Activated naive CD8-positive, alpha-beta T cell treated with anti-CD3 and anti-CD28 coated beads for 36 hours (primary cell): ENCODE measurements around the gene CAMTA1. TPM values are rescaled to one million over a fixed set of nuclear protein-coding genes. Genes with fewer than 3 reads are reported as not detected.
"Not testable (repeated sequence)": the region's sequence is repeated elsewhere in the genome, so short reads cannot be mapped to it uniquely, and the experiment has no call there.

ENCODE experiments used
- DNase-seq: peaks from one replicate; pipeline ENCODE4 v3.0.0; 2021
- H3K27ac Mint-ChIP-seq: one replicate; pipeline ENCODE4 v1.8.0; 2022; ENCODE audit warnings: mild to moderate bottlenecking, moderate library complexity, mixed read lengths
- H3K27me3 Mint-ChIP-seq: one replicate; pipeline ENCODE4 v1.8.0; 2022; ENCODE audit warnings: mild to moderate bottlenecking, mixed read lengths
- H3K36me3 Mint-ChIP-seq: one replicate; pipeline ENCODE4 v1.8.0; 2021; ENCODE audit warnings: mild to moderate bottlenecking, mixed read lengths
- H3K4me1 Mint-ChIP-seq: one replicate; pipeline ENCODE4 v1.8.0; 2021; ENCODE audit warnings: mixed read lengths
- H3K4me3 Mint-ChIP-seq: one replicate; pipeline ENCODE4 v1.8.0; 2022; ENCODE audit warnings: mild to moderate bottlenecking, moderate library complexity, mixed read lengths
- H3K9me3 Mint-ChIP-seq: one replicate; pipeline ENCODE4 v1.8.0; 2022; ENCODE audit warnings: mixed read lengths
- total RNA-seq, 2 experiments: library from RNA; stranded (reverse); gene quantifications; one replicate each; pipeline ENCODE4 v1.2.3, GENCODE V29; 2021

The CAMTA1 gene
- total RNA-seq, 2 experiments from 2014 or later, result 70.4 to 71.4 TPM

DNA sequence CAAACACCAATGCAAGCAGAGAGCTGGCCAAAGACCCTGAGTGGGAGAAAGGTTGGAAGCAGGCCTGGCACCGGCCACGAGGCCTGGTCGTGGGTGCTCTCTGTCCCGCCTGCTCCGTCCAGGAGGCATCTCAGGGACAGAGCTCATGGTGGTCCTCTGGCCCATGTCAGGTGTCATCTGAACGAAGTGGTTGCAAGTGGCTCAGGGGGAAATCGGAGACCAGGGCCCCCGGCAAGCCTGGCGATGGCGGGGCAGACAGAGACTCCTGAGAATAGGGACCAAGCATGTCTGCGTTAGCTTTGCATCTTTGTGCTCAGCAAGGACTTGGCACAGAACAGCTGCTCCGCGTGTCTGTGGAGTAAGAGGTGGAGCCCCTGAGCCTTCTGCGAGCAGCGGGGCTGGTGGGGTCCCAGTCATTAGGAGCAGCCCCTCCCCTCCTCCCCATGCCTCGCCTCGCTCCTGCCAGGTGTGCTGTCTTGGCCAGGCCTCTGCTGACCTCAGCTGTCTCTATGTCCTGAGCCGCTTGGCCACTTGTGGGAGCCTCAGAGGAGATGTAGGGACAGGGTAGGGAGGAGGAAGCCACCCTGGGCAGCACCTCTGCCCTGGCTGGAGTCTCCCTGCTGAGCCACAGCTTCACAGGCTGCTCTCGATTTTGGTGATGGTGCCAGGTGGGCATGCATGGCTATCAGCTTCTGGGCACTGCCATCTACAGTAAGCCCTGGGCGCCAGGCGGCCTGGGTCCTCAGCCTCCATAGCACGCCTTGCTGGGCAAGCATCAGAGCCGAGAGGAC, 622.9 kb downstream of the CAMTA1 start:
- Mint-ChIP-seq H3K36me3 (no peaks in the 10 kb centered on the region), H3K4me3 (no peak overlapping the region), H3K4me1 (no peaks in the 10 kb centered on the region), H3K27me3 (peaks cover 10% of the 10 kb centered on the region), H3K9me3 (no peaks in the 10 kb centered on the region), H3K27ac (no peak overlapping the region)
- DNase-seq, result no peak

DNA sequence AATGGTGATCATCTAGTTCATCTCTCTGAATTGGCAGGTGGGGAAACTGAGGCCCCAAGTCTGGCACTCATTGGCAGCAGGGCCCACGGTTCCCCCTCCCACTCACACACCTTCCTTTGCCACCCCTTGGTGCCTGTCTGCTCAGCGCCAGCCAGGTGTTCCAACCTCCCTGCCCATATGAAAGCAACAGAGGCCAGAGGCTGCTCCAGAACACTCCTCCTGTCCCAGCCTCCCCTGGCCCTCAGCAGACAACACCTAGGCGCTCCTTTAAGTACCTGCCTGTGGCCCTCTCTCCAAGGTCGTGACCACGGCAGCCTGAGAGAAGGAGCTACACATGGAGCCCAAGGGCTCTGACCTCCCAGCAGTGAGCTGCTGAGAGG, 623.5 kb downstream of the CAMTA1 start:
- Mint-ChIP-seq H3K27me3 (peaks cover 4% of the 10 kb centered on the region), H3K4me1 (no peaks in the 10 kb centered on the region), H3K27ac (no peak overlapping the region), H3K36me3 (no peaks in the 10 kb centered on the region), H3K9me3 (no peaks in the 10 kb centered on the region), H3K4me3 (no peak overlapping the region)
- no peak for DNase-seq

DNA sequence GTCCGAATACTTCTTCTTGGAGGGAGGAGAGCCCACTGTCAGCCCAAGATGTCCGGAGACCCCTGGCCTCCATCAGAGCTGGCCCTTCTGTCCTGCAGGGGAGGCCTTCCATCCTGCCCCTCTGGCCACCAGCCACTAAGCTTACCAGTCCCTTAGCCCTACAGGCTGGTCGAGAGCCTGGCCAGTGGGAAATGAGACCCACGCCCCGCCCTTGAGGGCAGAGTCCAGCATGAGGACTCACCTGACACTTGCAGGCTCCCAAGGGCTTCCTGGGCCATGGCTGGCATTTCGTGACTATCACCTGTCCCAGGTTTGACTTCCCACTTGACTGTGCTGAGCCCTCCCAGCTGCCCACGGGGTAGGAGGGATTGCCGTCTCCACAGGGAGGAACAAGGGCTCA, 624.0 kb downstream of the CAMTA1 start:
- Mint-ChIP-seq H3K4me1 (no peaks in the 10 kb centered on the region), H3K4me3 (no peak overlapping the region), H3K9me3 (no peaks in the 10 kb centered on the region), H3K27ac (no peak overlapping the region), H3K36me3 (no peaks in the 10 kb centered on the region), H3K27me3 (no peaks in the 10 kb centered on the region)
- DNase-seq, result no peak

DNA sequence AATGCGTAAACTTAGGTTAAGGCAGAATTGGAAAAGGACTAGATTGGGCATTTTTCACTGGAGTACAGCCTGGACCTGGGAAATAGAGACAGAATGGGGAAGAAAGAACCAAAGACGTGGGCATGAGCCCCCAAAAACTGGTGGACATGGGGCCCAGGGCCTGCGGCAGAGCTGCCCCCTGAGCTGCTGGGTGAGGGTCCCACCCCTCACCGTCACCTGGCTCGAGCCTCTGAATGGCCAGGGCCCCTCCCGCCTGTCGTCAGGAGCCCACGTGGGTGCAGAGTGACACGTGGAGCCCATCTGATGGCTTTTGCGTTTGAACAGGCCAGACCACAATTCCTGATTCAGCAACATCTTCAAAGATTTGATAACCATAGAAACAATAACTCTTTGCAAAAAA, 624.9 kb downstream of the CAMTA1 start:
- Mint-ChIP-seq H3K9me3 (no peaks in the 10 kb centered on the region), H3K27me3 (no peaks in the 10 kb centered on the region), H3K36me3 (no peaks in the 10 kb centered on the region), H3K27ac (no peak overlapping the region), H3K4me1 (no peaks in the 10 kb centered on the region), H3K4me3 (no peak overlapping the region)
- DNase-seq, result no peak

DNA sequence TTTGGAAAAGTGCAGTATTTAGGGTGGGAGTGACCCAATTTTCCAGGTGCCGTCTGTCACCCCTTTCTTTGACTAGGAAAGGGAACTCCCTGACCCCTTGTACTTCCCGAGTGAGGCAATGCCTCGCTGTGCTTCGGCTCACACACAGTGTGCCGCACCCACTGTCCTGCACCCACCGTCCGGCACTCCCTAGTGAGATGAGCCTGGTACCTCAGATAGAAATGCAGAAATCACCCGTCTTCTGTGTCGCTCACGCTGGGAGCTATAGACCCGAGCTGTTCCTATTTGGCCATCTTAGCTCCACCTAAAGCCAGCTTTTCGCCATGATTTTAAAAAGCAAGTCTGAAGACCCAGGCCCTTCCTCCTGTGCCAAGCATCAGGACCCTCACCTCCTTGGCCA, 632.4 kb downstream of the CAMTA1 start:
- not testable (repeated sequence) for H3K9me3 Mint-ChIP-seq, H3K4me1 Mint-ChIP-seq, DNase-seq, H3K27ac Mint-ChIP-seq, H3K36me3 Mint-ChIP-seq, H3K4me3 Mint-ChIP-seq
- H3K27me3 Mint-ChIP-seq, result peaks cover 18% of the 10 kb centered on the region

DNA sequence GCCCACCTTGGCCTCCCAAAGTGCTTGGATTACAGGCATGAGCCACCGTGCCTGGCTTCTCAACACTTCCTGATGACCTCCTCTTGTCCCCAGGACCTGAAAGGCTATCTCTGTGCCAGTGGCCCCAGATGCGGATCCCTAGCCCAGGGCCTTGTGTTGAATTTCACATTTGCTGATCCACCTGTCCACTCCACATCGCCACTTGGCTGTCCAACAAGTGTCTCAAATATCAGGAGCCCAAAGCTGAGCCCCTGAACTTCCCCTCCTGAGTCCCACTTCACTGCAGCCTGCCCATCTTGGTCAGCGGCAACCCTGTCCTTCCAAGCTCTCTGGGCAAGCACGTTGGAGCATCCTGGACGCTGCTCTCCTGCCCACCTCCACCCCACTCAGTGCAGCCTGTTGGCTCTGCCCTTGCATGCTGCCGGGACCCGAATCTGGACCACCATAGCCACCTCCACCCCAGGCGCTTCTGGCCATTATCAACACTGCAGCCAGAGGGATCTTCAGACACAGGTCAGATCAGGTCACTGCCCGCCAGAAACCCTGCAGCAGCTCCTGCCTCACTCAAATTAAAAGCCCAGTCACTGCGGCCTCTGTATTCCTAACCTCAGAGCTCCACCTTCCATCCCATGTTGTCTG, 633.3 kb downstream of the CAMTA1 start:
- Mint-ChIP-seq H3K4me1 (no peaks in the 10 kb centered on the region), H3K27me3 (peaks cover 18% of the 10 kb centered on the region), H3K9me3 (peaks cover 10% of the 10 kb centered on the region), H3K4me3 (no peak overlapping the region), H3K27ac (no peak overlapping the region), H3K36me3 (no peaks in the 10 kb centered on the region)
- DNase-seq, result no peak

DNA sequence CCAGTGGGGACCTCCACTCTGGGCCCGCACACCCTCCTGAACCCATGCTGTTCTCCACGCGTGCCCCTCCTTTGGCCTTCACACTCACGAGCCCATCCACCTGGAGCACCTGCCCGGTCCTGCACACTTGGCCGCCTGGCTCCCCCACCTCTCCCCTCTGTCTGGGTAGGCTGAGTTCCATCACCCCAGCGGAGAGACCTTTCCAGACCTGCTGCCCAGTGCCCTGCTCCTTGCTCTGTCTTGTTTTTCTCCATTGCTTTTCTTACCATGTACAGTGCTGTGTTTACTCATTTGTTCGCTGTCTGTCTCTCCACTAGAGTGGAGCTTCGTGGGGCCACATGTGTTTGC, 634.8 kb downstream of the CAMTA1 start:
- DNase-seq, result no peak
- Mint-ChIP-seq H3K36me3 (no peaks in the 10 kb centered on the region), H3K4me3 (no peak overlapping the region), H3K27ac (no peak overlapping the region), H3K4me1 (peaks cover 2% of the 10 kb centered on the region), H3K27me3 (peaks cover 18% of the 10 kb centered on the region), H3K9me3 (peaks cover 10% of the 10 kb centered on the region)

DNA sequence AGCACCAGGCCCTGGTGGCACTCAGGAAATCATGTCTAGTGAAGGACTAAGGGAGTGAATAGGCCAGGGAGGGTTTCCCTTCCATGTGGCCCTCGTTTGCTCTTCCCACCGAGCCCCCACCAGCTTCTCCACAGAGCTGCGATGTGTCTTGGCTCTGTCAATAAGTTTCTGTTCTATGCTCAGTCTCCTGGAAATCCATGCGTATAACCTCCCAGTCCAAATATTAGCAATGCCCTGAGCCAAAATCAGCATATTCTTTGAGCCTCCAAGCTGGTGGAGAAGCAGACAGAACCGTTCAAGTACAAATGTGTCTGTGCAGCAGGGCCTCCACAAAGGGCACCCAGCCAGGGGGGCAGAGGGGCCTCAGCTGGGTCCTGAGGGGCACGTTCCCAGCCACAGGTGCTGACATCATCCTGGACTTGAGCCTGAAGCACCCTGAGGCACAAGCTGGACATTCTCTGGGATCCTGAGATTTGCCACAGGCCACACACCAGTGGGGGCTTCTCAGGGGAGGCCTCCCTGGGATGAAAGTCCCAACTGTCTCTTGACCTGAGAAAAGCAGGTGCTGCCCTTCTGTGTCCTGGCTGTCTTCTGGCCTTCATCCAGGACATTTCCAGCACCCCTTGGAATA, 635.3 kb downstream of the CAMTA1 start:
- no peak overlapping the region for H3K27ac Mint-ChIP-seq
- H3K36me3 Mint-ChIP-seq, result no peaks in the 10 kb centered on the region
- H3K4me3 Mint-ChIP-seq, result no peak overlapping the region
- H3K27me3 Mint-ChIP-seq, result peaks cover 18% of the 10 kb centered on the region
- H3K4me1 Mint-ChIP-seq, result peaks cover 2% of the 10 kb centered on the region
- no peak for DNase-seq
- peaks cover 10% of the 10 kb centered on the region for H3K9me3 Mint-ChIP-seq

DNA sequence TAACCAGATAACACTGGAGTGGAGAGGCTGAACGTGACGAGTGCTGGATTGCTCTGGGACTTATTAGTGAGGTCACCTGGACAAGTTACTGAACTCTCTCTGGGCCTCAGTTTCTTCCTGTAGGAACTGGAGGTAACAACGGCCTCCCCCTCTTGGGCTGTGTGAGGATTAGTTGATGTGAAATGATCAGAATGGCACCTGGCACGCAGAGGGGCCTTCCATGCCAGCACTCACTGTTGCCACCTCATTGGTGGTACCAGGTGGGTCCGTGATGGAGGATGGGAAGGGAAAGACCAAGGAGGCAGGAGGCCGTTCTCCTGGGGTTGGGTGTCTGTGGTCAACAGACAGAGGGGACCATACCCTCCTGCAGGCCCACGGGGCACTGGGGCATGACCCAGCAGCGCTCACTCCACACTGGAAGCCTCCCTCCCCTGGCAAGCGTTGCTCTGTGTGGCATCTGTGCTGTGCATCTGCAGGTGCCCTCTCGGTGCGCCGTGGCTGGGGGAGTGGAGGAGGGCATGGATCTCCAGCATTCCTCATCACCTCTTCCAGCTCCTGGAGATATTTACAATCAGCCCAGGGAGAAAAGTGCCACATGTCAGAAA, 636.3 kb downstream of the CAMTA1 start:
- Mint-ChIP-seq H3K4me1 (peaks cover 2% of the 10 kb centered on the region), H3K9me3 (peaks cover 7% of the 10 kb centered on the region), H3K27ac (no peak overlapping the region), H3K4me3 (no peak overlapping the region), H3K36me3 (no peaks in the 10 kb centered on the region), H3K27me3 (peaks cover 18% of the 10 kb centered on the region)
- no peak for DNase-seq

DNA sequence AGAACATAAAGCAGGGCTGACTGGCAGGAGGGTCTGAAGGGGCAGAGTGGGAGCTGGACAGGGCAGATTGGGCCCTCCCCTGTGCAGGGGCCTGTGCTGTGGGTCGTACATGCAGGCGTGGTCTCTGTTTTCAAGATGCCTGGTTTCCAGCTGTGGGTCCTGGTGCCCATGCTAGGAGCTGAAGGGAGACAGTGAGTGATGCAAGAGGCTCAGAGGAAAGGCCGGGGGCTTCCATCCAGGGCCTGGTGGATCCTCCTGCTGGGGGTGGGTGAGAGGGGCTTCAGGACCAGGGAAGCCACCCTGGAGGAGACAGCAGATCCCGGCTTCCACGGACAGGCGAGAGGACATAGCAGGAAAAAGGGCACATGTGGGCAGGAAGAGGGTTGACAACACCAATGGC, 636.8 kb downstream of the CAMTA1 start:
- no peak for DNase-seq
- Mint-ChIP-seq H3K27ac (no peak overlapping the region), H3K4me1 (peaks cover 2% of the 10 kb centered on the region), H3K4me3 (no peak overlapping the region), H3K9me3 (peaks cover 7% of the 10 kb centered on the region), H3K27me3 (peaks cover 18% of the 10 kb centered on the region), H3K36me3 (no peaks in the 10 kb centered on the region)

DNA sequence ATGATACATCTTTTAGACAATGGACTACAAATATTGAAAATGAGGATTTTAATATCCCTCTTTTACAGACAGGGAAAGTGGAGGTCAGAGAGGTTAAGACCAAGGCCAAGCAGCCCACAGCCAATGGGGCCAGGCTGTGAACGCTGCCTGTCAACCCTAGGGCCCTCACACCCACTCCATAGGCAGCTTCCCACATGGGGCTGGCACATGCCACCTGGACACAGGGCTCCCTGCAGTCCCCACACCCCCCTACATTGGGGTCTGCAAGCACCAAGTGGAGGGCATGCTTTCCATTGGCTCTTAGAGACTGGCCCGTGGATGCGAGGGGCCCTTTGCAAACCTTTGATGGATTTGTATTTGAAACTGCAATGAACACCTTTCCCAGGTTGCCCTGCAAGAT, 637.3 kb downstream of the CAMTA1 start:
- H3K27ac Mint-ChIP-seq, result no peak overlapping the region
- peaks cover 18% of the 10 kb centered on the region for H3K27me3 Mint-ChIP-seq
- H3K4me1 Mint-ChIP-seq, result peaks cover 2% of the 10 kb centered on the region
- no peak overlapping the region for H3K4me3 Mint-ChIP-seq
- no peaks in the 10 kb centered on the region for H3K36me3 Mint-ChIP-seq
- H3K9me3 Mint-ChIP-seq, result peaks cover 7% of the 10 kb centered on the region
- no peak for DNase-seq

DNA sequence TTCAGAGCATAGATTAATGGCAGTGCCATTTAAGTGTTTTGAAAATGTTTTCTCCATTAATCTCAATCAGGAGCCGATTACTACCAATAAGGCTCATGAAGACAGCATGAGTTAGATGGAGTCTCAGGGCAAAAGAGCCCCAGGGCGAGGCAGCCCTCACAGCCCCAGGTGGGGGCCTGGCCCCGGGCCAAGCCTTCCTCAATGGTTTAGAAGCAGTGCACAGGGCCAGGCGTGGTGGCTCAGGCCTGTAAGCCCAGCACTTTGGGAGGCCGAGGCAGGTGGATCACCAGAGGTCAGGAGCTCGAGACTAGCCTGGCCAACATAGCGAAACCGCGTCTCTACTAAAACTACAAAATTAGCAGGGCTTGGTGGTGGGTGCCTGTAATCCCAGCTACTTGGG, 637.7 kb downstream of the CAMTA1 start:
- H3K4me3 Mint-ChIP-seq, result no peak overlapping the region
- H3K4me1 Mint-ChIP-seq, result peaks cover 2% of the 10 kb centered on the region
- DNase-seq, result no peak
- H3K27ac Mint-ChIP-seq, result no peak overlapping the region
- peaks cover 18% of the 10 kb centered on the region for H3K27me3 Mint-ChIP-seq
- peaks cover 7% of the 10 kb centered on the region for H3K9me3 Mint-ChIP-seq
- H3K36me3 Mint-ChIP-seq, result no peaks in the 10 kb centered on the region

DNA sequence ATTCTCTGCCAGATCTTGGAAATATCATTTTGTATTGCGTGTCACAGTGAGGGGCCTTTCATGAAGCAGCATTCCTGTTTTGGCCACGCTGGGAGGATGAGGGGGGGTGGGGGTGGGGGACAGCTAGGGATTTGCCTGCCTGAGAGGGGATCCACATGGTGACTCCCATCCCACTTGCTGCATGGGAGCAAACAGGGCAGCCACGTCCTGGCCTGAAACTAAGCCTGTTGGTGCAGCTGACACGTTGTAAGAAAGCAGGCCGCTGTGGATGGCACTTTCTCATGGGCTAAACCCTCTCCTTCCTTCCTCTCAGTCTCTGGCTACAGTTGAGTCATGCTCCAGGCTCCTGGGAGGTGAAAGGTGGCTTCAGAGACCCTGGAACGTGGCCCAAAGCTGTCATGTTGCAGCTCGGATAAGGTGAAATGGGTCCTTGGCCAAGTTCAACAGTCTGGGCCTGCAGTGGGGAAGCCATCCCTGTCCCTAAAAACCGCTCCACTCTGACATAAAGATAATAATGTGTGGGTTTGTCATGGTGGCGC, 639.2 kb downstream of the CAMTA1 start:
- DNase-seq, result no peak
- no peak overlapping the region for H3K27ac Mint-ChIP-seq
- H3K27me3 Mint-ChIP-seq, result peaks cover 16% of the 10 kb centered on the region
- no peaks in the 10 kb centered on the region for H3K36me3 Mint-ChIP-seq
- H3K4me1 Mint-ChIP-seq, result peaks cover 2% of the 10 kb centered on the region
- H3K4me3 Mint-ChIP-seq, result no peak overlapping the region
- H3K9me3 Mint-ChIP-seq, result peaks cover under 1% of the 10 kb centered on the region

DNA sequence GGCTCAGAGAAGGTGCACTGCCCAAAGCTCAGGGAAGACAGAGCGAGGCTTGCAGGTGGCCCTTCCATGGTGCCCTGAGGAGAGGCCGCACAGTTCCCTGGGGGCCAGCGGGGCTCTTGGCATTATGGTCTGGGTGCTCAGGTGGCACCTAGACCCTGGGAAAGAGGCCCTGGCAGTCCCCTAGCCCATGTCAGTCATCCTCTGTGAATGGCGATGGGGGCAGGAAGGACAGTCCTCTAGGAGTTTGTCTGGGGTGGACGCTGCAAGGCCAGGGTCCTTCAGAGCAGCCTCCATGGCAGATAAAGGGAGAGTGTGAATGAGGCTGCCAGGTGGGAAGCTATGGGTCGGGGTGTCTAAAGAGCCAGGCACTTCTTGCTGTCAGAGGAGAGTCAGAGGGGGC, 640.0 kb downstream of the CAMTA1 start:
- H3K4me1 Mint-ChIP-seq, result peaks cover 2% of the 10 kb centered on the region
- H3K27ac Mint-ChIP-seq, result no peak overlapping the region
- DNase-seq, result no peak
- no peak overlapping the region for H3K4me3 Mint-ChIP-seq
- H3K36me3 Mint-ChIP-seq, result no peaks in the 10 kb centered on the region
- peaks cover 9% of the 10 kb centered on the region for H3K27me3 Mint-ChIP-seq
- no peaks in the 10 kb centered on the region for H3K9me3 Mint-ChIP-seq

DNA sequence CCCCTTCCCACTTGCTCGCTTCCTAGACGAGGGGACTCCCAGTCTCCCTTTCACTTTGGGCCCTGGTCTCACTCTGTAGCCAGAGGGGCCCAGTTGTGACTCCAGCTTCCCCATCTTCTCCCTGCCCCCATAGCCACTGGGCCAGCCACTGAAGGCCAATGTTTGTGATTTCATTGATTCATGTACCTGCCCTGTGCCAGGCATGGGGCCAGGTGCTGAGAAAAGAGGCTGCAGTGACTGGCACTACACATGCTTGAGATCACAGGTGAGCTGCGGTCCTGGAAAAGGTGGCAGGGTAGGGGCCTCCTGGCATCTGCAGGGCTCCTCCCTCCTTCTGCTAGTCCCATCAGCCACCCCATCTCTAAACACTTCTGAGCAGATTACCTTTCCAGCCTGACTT, 640.5 kb downstream of the CAMTA1 start:
- H3K27me3 Mint-ChIP-seq, result peaks cover 8% of the 10 kb centered on the region

More for the DNA sequence above, 640.5 kb downstream of the CAMTA1 start:
- DNase-seq, result no peak
- H3K4me1 Mint-ChIP-seq, result peaks cover 2% of the 10 kb centered on the region
- no peak overlapping the region for H3K4me3 Mint-ChIP-seq
- H3K27ac Mint-ChIP-seq, result no peak overlapping the region
- H3K36me3 Mint-ChIP-seq, result no peaks in the 10 kb centered on the region
- no peaks in the 10 kb centered on the region for H3K9me3 Mint-ChIP-seq
